VCaP (cell line): Measurements from ENCODE around the gene TRAPPC2.
A peak's percentile ranks its signal among the peaks of the same experiment; 100 is the strongest.
"Not testable (repeated sequence)": the region's sequence is repeated elsewhere in the genome, so short reads cannot be mapped to it uniquely, and the experiment has no call there.

ENCODE experiments used
- H3K27ac ChIP-seq: fragments of 450-650 bp; 2 replicates; pipeline ENCODE4 v1.5.1; 2017
- CTCF ChIP-seq: fragments of 450-650 bp; conservative IDR thresholded peaks from 2 replicates; pipeline ENCODE4 v1.5.1; 2017; ENCODE audit warnings: mild to moderate bottlenecking, moderate library complexity

Gene TRAPPC2

GRCh38 chrX:13681595-13681994 lies 52.8 kb downstream of the TRAPPC2 start:
- no peak for TF ChIP-seq CTCF
- H3K27ac ChIP-seq: no peak overlapping the region

- H3K27ac ChIP-seq: not testable (repeated sequence)
These were observed 54.7 kb downstream of the TRAPPC2 start for GRCh38 chrX:13679700-13680099.

- no peak for TF ChIP-seq CTCF
- H3K27ac ChIP-seq: no peak overlapping the region
These were observed 57.5 kb downstream of the TRAPPC2 start for GRCh38 chrX:13676885-13677284.

- TF ChIP-seq CTCF: no peak
- H3K27ac ChIP-seq: no peak overlapping the region
These were observed 61.4 kb downstream of the TRAPPC2 start for GRCh38 chrX:13673016-13673415.

- TF ChIP-seq CTCF: no peak
- peak overlapping the region; percentile 89 for H3K27ac ChIP-seq
These were observed 64.2 kb downstream of the TRAPPC2 start for GRCh38 chrX:13670197-13670596.

GRCh38 chrX:13669755-13670154 lies 64.7 kb downstream of the TRAPPC2 start:
- peak overlapping the region; percentile 89 for H3K27ac ChIP-seq

- H3K27ac ChIP-seq: peak overlapping the region; percentile 89
- TF ChIP-seq CTCF: no peak
These were observed 65.1 kb downstream of the TRAPPC2 start for GRCh38 chrX:13669246-13669737.

- TF ChIP-seq CTCF: no peak
- H3K27ac ChIP-seq: peak overlapping the region; percentile 89
These were observed 66.5 kb downstream of the TRAPPC2 start for GRCh38 chrX:13667919-13668318.

- peak overlapping the region; percentile 89 for H3K27ac ChIP-seq
These were observed 67.6 kb downstream of the TRAPPC2 start for GRCh38 chrX:13666836-13667235.

More at GRCh38 chrX:13666836-13667235, 67.6 kb downstream of the TRAPPC2 start:
- TF ChIP-seq CTCF: no peak
